NCI-H526 treated with DMSO at 0.1 percent for 48 hours (cell line): ENCODE data around the gene LILRA1.
A peak's percentile ranks its signal among the peaks of the same experiment; 100 is the strongest.
"Not testable (repeated sequence)": the region's sequence is repeated elsewhere in the genome, so short reads cannot be mapped to it uniquely, and the experiment has no call there.

ENCODE experiments used
- DNase-seq: peaks from one replicate; lab custom pipeline; 2025; lab: John Stamatoyannopoulos, UW

LILRA1 gene

GRCh38 chr19:54577334-54577733 is 16.1 kb upstream of the LILRA1 start:
- DNase-seq, result no peak

DNA sequence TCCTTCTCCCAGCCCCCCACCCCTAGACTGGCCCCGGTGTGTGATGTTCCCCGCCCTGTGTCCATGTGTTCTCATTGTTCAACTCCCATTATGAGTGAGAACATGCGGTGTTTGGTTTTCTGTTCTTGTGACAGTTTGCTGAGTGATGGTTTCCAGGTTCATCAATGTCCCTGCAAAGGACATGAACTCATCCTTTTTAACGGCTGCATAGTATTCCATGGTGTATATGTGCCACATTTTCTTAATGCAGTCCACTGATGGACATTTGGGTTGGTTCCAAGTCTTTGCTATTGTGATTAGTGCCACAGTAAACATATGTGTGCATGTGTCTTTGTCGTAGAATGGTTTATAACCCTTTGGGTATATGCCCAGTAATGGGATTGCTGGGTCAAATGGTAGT is 15.2 kb upstream of the LILRA1 start:
- not testable (repeated sequence) for DNase-seq

DNA sequence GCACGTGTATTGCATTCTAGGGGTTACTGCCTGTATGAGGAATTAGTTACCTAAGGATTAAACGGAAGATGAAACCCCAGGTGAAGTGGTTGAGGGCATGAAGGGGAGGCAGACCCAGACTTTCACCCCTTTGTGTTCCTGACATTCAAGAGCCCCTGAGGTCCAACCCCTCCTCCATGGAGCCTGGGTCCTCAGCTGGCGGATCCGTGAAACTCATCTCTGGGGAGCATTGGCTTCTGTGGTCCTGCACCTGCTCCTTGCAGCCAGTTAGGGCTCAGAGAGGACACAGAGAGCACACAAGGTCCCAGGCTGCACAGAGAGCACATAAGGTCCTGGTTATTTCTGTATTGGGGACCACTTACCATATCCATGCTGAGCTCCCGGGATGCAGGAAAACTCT is 7.0 kb upstream of the LILRA1 start:
- no peak for DNase-seq

GRCh38 chr19:54587026-54587425 is 6.4 kb upstream of the LILRA1 start:
- no peak for DNase-seq

GRCh38 chr19:54593931-54594626 is 647 bp downstream of the LILRA1 start:
- not testable (repeated sequence) for DNase-seq

DNA sequence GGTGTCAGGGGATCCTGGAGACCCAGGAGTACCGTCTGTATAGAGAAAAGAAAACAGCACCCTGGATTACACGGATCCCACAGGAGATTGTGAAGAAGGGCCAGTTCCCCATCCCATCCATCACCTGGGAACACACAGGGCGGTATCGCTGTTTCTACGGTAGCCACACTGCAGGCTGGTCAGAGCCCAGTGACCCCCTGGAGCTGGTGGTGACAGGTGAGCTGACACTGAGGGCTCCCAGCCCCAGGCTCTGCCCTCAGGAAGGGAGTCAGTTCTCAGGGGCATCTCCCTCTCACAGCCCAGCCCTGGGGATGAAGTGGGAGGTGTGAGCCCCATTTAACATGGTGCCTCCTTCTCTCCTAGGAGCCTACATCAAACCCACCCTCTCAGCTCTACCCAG is 1.3 kb downstream of the LILRA1 start:
- DNase-seq, result no peak

DNA sequence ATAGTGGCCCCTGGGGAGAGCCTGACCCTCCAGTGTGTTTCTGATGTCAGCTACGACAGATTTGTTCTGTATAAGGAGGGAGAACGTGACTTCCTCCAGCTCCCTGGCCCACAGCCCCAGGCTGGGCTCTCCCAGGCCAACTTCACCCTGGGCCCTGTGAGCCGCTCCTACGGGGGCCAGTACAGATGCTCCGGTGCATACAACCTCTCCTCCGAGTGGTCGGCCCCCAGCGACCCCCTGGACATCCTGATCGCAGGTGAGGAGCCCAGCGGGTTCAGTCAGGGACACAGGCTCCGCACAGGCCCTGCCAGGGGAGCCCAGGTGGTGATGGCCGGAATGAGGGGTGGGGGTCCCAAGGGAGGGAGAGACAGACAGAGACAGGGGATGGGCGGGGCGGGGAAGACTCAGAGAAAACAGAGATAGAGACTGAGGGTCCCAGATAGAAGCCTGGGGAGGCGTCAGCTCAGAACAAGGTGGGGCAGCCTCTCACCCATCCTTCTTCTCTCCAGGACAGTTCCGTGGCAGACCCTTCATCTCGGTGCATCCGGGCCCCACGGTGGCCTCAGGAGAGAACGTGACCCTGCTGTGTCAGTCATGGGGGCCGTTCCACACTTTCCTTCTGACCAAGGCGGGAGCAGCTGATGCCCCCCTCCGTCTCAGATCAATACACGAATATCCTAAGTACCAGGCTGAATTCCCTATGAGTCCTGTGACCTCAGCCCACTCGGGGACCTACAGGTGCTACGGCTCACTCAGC is 2.4 kb downstream of the LILRA1 start:
- not testable (repeated sequence) for DNase-seq

DNA sequence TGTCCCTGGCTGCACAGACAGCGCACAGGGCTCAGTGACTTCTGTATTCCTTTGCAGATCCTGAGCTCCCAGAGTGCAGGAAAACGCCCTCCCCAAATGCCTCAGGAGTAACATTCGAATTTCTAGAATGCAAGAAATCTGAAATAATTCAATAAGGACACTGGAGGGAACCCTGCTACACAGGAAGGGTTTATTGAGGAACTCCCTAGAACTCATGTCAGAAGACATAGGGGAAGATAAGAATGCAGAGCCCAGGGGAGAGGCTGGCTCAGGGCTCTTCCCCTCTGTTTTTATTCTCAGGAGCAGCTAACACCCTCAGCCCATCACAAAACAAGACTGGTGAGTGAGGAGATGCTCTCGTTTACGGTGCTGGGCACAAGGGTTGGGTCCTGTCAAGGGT is 6.8 kb downstream of the LILRA1 start:
- DNase-seq, result no peak

GRCh38 chr19:54606230-54606629 is 12.8 kb downstream of the LILRA1 start:
- DNase-seq, result no peak

GRCh38 chr19:54606891-54607784 is 13.7 kb downstream of the LILRA1 start:
- DNase-seq, result no peak

DNA sequence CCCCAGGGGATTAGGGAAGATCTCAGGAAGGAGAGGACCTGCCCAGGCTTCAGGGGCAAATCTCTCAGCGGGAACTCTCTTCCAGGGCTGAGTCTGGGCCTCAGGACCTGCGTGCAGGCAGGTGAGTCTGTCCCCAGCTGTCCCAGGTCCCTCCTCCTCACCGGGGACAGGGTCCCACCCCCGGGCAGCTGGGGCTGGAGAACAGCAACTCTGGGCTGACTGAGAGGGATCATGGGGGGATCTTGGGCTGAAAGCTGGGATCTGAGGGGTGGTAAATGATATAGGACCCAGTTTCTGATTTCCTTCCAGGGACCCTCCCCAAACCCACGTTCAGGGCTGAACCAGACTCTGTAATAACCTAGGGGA is 14.3 kb downstream of the LILRA1 start:
- DNase-seq, result no peak

- no peak for DNase-seq
Measured at GRCh38 chr19:54608205-54608604, 14.8 kb downstream of the LILRA1 start.

GRCh38 chr19:54608792-54609191 is 15.4 kb downstream of the LILRA1 start:
- DNase-seq, result no peak

DNA sequence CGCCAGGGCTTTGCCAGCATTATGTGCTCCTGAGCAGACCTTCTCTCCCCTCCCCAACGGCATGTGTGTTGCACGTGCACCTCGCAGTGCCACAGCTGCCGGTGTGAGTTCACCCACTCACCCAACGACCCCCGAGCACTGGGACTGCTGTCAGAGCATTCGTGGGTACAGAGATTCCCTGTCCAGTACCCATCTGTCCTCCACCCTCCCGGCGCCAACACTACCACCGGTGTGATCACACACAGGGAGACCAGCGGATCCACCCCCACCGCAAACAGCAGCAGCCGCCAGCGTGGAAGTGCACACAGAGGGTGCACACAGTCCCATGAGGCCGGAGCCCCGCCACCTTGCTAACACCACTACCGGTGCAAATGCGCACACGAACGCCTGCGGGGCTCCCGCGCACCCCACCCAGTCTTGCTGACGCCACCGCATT is 15.9 kb downstream of the LILRA1 start:
- DNase-seq, result no peak

DNA sequence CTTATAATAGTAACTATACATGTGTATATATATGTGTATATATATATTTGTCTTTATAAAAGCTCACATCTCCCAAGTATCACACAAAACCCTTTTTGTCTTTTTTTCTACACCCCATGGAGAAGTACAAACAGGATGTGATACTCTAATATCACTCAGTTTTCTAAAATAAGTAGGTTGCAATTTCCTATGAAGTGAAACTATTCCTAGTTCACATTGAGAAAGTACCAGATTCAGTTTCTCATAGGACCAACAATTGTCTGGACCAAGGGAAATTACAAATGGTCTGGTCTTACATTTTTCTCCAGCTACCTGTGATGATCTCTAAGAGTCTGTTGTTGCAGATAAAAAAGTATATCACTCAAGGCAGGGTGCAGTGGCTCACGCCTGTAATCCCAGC is 19.0 kb downstream of the LILRA1 start:
- no peak for DNase-seq

DNA sequence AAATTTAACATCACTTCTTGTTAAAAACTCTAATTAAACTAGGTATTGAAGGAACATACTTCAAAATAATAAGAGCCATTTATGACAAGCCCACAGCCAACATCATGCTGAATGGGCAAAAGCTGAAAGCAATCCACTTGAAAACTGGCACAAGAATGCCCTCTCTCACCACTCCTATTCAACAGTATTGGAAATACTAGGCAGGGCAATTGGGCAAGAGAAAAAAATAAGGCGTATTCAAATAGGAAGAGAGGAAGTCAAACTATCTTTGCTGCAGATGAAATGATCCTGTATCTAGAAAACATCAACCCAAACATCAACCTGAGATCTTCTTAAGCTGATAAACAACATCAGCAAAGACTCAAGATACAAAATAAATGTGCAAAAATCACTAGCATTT is 21.3 kb downstream of the LILRA1 start:
- no peak for DNase-seq

- peak; percentile 92 for DNase-seq
Measured at GRCh38 chr19:54616057-54616456, 22.6 kb downstream of the LILRA1 start.

DNA sequence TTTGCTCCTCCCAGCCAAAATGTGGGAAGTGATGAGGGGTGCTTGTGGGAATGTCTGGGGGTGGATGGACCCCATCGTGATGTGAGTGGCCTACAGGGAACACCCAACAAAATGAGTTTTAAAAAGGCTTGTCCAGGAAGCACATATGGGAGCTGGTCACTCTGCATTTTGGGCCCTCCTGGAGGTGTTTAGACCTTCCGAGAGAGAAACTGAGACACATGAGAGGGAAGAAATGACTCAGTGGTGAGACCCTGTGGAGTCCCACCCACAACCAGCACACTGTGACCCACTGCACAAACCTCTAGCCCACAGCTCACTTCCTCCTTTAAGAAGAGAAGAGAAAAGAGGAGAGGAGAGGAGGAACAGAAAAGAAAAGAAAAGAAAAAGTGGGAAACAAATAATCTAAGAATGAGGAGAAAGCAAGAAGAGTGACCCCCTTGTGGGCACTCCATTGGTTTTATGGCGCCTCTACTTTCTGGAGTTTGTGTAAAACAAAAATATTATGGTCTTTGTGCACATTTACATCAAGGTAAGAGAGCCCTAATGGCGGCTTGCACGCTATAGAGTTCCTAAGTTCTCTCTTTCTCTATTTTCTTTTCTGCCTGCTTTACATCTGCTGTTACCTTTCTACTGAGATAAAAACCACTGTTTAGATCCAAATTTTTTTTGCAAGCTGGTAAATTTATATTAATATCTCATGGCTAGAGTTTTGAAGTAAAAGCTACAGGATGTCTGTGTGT is 23.6 kb downstream of the LILRA1 start:
- DNase-seq, result peak; percentile 72

- DNase-seq, result peak; percentile 29
Measured at GRCh38 chr19:54620464-54620863, 27.0 kb downstream of the LILRA1 start.

GRCh38 chr19:54622431-54622830 is 29.0 kb downstream of the LILRA1 start:
- DNase-seq, result no peak

- not testable (repeated sequence) for DNase-seq
Measured at GRCh38 chr19:54624234-54624633, 30.8 kb downstream of the LILRA1 start.
